Ishikawa (cell line): ENCODE data around the gene USP49.

Experiments used
- NFIC ChIP-seq: IDR thresholded peaks from 2 replicates; pipeline ENCODE4 v1.6.1; 2012
- RAD21 ChIP-seq: IDR thresholded peaks from 2 replicates; pipeline ENCODE4 v1.6.1; 2012; ENCODE audit warnings: low read depth
- REST ChIP-seq: IDR thresholded peaks from 2 replicates; pipeline ENCODE4 v1.6.1; 2012; ENCODE audit warnings: low read depth, mild to moderate bottlenecking

GRCh38 chr6:41787219-41787917 is 107.8 kb downstream of the USP49 start, which contains the start of gene TOMM6:
- TF ChIP-seq NFIC (no peak), RAD21 (no peak; the same call in 1 of the 2 replicates), REST (no peak)
